Measurements from ENCODE around the gene CRISP2. TPM values are rescaled to one million over a fixed set of nuclear protein-coding genes. Genes with fewer than 3 reads are reported as not detected.

The CRISP2 gene
- polyA plus RNA-seq, 1 donor from 2014 or later = not detected

GRCh38 chr6:49720372-49720771 lies 7.0 kb upstream of the CRISP2 start:
- Histone ChIP-seq H4K20me1 (ENCODE audit: insufficient read depth) (no peaks in the 10 kb centered on the region), H3K9me2 (ENCODE audit: insufficient read depth, low read length) (no peaks in the 10 kb centered on the region), H2AFZ (ENCODE audit: low read depth, low read length) (no peak overlapping the region), H3K4me3 (ENCODE audit: low read length) (no peak overlapping the region), H3K27me3 (ENCODE audit: insufficient read depth, low read depth, low read length) (no peaks in the 10 kb centered on the region), H3K9ac (ENCODE audit: low read length) (no peak overlapping the region), H3K79me2 (replicated peaks; ENCODE audit: insufficient read depth, low read length) (no peaks in the 10 kb centered on the region), H3K4me2 (ENCODE audit: low read length) (no peak overlapping the region), H3F3A (ENCODE audit: insufficient read depth, low read length, poor library complexity, severe bottlenecking) (no peaks in the 10 kb centered on the region), H3K9me3 (ENCODE audit: low read length) (peaks cover 5% of the 10 kb centered on the region), H3K27ac (ENCODE audit: low read length) (no peak overlapping the region), H3K36me3 (ENCODE audit: insufficient read depth, low read length) (no peaks in the 10 kb centered on the region)
- TF ChIP-seq EZH2 (IDR thresholded peaks at IDR 0.05; ENCODE audit: borderline replicate concordance, insufficient read depth, low read length, poor library complexity, severe bottlenecking) = no peak
- no peak for TF ChIP-seq REST (IDR thresholded peaks at IDR 0.05; ENCODE audit: borderline replicate concordance)
- no peak for TF ChIP-seq CTCF (IDR thresholded peaks at IDR 0.05; ENCODE audit: poor library complexity, severe bottlenecking)
- TF ChIP-seq RAD21 (conservative IDR thresholded peaks at IDR 0.05) = no peak
- TF ChIP-seq TAF1 (IDR thresholded peaks at IDR 0.05; ENCODE audit: low read depth) = no peak
- no peak for TF ChIP-seq SMC3 (conservative IDR thresholded peaks at IDR 0.05; ENCODE audit: poor library complexity)
- TF ChIP-seq EP300 (conservative IDR thresholded peaks at IDR 0.05; ENCODE audit: poor library complexity, severe bottlenecking) = no peak
- TF ChIP-seq MXI1 (conservative IDR thresholded peaks at IDR 0.05; ENCODE audit: poor library complexity, severe bottlenecking) = no peak
- TF ChIP-seq POLR2AphosphoS5 (IDR thresholded peaks at IDR 0.05) = no peak

- H3K4me2 ChIP-seq (ENCODE audit: low read length) = no peak overlapping the region
- no peak for TF ChIP-seq EZH2 (IDR thresholded peaks at IDR 0.05; ENCODE audit: borderline replicate concordance, insufficient read depth, low read length, poor library complexity, severe bottlenecking)
- no peak for TF ChIP-seq TAF1 (IDR thresholded peaks at IDR 0.05; ENCODE audit: low read depth)
- TF ChIP-seq REST (IDR thresholded peaks at IDR 0.05; ENCODE audit: borderline replicate concordance) = no peak
- TF ChIP-seq POLR2AphosphoS5 (IDR thresholded peaks at IDR 0.05) = no peak
- no peak for TF ChIP-seq SMC3 (conservative IDR thresholded peaks at IDR 0.05; ENCODE audit: poor library complexity)
- TF ChIP-seq RAD21 (conservative IDR thresholded peaks at IDR 0.05) = no peak
- TF ChIP-seq CTCF (IDR thresholded peaks at IDR 0.05; ENCODE audit: poor library complexity, severe bottlenecking) = no peak
- no peak for TF ChIP-seq EP300 (conservative IDR thresholded peaks at IDR 0.05; ENCODE audit: poor library complexity, severe bottlenecking)
- TF ChIP-seq MXI1 (conservative IDR thresholded peaks at IDR 0.05; ENCODE audit: poor library complexity, severe bottlenecking) = no peak
- H4K20me1 ChIP-seq (ENCODE audit: insufficient read depth) = no peaks in the 10 kb centered on the region
- H2AFZ ChIP-seq (ENCODE audit: low read depth, low read length) = no peak overlapping the region
- no peaks in the 10 kb centered on the region for H3K9me2 ChIP-seq (ENCODE audit: insufficient read depth, low read length)
- no peak overlapping the region for H3K9ac ChIP-seq (ENCODE audit: low read length)
- H3F3A ChIP-seq (ENCODE audit: insufficient read depth, low read length, poor library complexity, severe bottlenecking) = no peaks in the 10 kb centered on the region
- no peak overlapping the region for H3K27ac ChIP-seq (ENCODE audit: low read length)
- H3K4me3 ChIP-seq (ENCODE audit: low read length) = no peak overlapping the region
- H3K36me3 ChIP-seq (ENCODE audit: insufficient read depth, low read length) = no peaks in the 10 kb centered on the region
- no peaks in the 10 kb centered on the region for H3K79me2 ChIP-seq (replicated peaks; ENCODE audit: insufficient read depth, low read length)
- H3K27me3 ChIP-seq (ENCODE audit: insufficient read depth, low read depth, low read length) = no peaks in the 10 kb centered on the region
- H3K9me3 ChIP-seq (ENCODE audit: low read length) = no peaks in the 10 kb centered on the region
Observed at GRCh38 chr6:49698478-49698877, 14.9 kb downstream of the CRISP2 start.
